Fibroblast of lung (primary cell): ENCODE data around the gene KTI12. TPM values are rescaled to one million over a fixed set of nuclear protein-coding genes. Genes with fewer than 3 reads are reported as not detected.
A peak's percentile ranks its signal among the peaks of the same experiment; 100 is the strongest.
"Not testable (repeated sequence)": the region's sequence is repeated elsewhere in the genome, so short reads cannot be mapped to it uniquely, and the experiment has no call there.

Experiments
- DNase-seq, 2 donors: peaks; one replicate each; pipeline versions ENCODE4 v3.0.0 to v3.0.0-alpha.2; 2010; ENCODE audit warnings: low read depth in 2 of 2
- H2AFZ ChIP-seq: 2 replicates; pipeline ENCODE4 v1.5.1; 2012; ENCODE audit warnings: low read length, control low read depth, inconsistent platforms
- H3K27ac ChIP-seq: 2 replicates; pipeline ENCODE4 v1.5.1; 2011; ENCODE audit warnings: low read length, control low read depth; ENCODE audit not compliant: insufficient read depth
- H3K27me3 ChIP-seq: 2 replicates; pipeline ENCODE4 v1.5.1; 2011; ENCODE audit warnings: mild to moderate bottlenecking, low read length; ENCODE audit not compliant: control insufficient read depth, insufficient read depth
- H3K36me3 ChIP-seq: 2 replicates; pipeline ENCODE4 v1.5.1; 2011; ENCODE audit warnings: low read length; ENCODE audit not compliant: control insufficient read depth, insufficient read depth
- H3K4me1 ChIP-seq: 2 replicates; pipeline ENCODE4 v1.5.1; 2011; ENCODE audit warnings: low read length; ENCODE audit not compliant: control insufficient read depth, insufficient read depth; ENCODE audit errors: extremely low read depth
- H3K4me2 ChIP-seq: 2 replicates; pipeline ENCODE4 v1.5.1; 2011; ENCODE audit warnings: low read length, control low read depth; ENCODE audit not compliant: insufficient read depth; ENCODE audit errors: extremely low read depth
- H3K4me3 ChIP-seq, 4 experiments: fragments of 200-600 bp in 1 of 4; sonication (generic) in 1 of 4; replicated peaks in 1 of 4; 2 replicates each; pipeline ENCODE4 v1.5.1; 2011 to 2016; ENCODE audit warnings: low read length in 4 of 4, low read depth in 3 of 4, mild to moderate bottlenecking in 3 of 4, control low read depth in 2 of 4, inconsistent platforms in 1 of 4, mixed read lengths in 1 of 4; ENCODE audit not compliant: insufficient read depth in 1 of 4; ENCODE audit errors: control extremely low read depth in 1 of 4
- H3K79me2 ChIP-seq: 2 replicates; pipeline ENCODE4 v1.5.1; 2012; ENCODE audit warnings: mild to moderate bottlenecking, low read length, inconsistent platforms; ENCODE audit not compliant: control insufficient read depth, insufficient read depth
- H3K9ac ChIP-seq: 2 replicates; pipeline ENCODE4 v1.5.1; 2011; ENCODE audit warnings: mild to moderate bottlenecking, low read length, control low read depth; ENCODE audit not compliant: insufficient read depth
- H3K9me3 ChIP-seq: 2 replicates; pipeline ENCODE4 v1.5.1; 2012; ENCODE audit warnings: low read depth, low read length; ENCODE audit not compliant: control insufficient read depth, insufficient read depth
- H4K20me1 ChIP-seq: 2 replicates; pipeline ENCODE4 v1.5.1; 2011; ENCODE audit warnings: low read length; ENCODE audit not compliant: control insufficient read depth, insufficient read depth; ENCODE audit errors: extremely low read depth
- EZH2 ChIP-seq: IDR thresholded peaks from 2 replicates; pipeline ENCODE4 v1.5.1; 2012; ENCODE audit warnings: low read length, control low read depth, mild to moderate bottlenecking; ENCODE audit errors: missing control alignments
- polyA plus RNA-seq, 2 donors: library from polyadenylated mRNA; depleted of rRNA in 1 of 2; stranded (reverse) in 1 of 2; unstranded in 1 of 2; fragments of >200 nt; gene quantifications; 2 replicates each; pipeline ENCODE4 v1.2.1, GENCODE V29; 2011 to 2012; ENCODE audit warnings: missing spikeins in 1 of 2
- total RNA-seq: library from RNA; depleted of rRNA; stranded (reverse); fragments of >200 nt; gene quantifications from 2 replicates; pipeline ENCODE4 v1.2.1, GENCODE V29; 2014
- TF ChIP-seq, protein P1 (sequence below), 2 donors: IDR thresholded peaks in 1 of 2; conservative IDR thresholded peaks in 1 of 2; 1 replicate in 1 of 2; 2 replicates in 1 of 2; pipeline ENCODE4 v1.5.1; 2011 to 2012; ENCODE audit warnings: low read length in 2 of 2, control low read depth in 1 of 2, inconsistent platforms in 1 of 2, low read depth in 1 of 2, mild to moderate bottlenecking in 1 of 2

Gene KTI12
- total and polyA plus RNA-seq, 2 donors (not counting 1 experiment from before 2014, with no cell fraction given), result 7.8 to 11.8 TPM

DNA sequence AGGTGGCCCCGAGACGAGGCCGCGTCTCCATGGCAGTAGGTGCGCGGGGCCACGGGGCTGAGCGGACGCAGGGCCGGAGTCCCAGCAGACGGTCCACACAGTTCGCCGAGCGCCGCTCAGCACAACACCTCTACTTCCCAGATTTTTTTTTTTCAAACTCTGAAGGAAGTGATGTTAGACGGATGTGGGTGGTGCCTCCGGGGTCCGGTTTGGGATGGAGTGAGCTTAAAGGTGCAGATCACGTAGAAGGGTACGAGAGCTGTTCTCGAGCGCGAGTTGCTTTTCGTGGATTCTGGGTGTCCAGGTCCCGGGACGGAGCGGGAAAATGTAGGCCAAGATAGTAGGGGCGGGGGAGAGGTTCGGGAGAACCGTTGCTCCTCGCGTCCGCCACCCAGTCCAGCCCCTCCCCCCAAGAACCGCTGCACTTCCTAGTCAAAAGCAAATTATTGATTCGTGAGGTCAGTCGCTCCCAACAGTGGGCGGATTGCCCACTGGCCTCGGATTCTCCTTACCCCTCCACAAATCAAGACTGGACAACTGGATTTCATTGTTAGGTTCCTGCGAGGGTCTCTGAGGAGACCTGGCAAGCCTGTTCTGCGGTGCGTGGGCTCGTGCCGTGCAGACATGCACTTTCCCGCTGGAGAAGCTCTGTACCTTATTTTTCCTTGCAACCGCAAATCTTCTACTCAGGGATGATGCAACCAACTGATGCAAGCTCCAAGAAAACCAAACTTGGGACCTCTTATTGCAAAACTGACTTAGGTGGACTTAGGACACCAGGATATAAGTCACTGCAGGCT is 21.7 kb upstream of the KTI12 start, which contains the start of gene TXNDC12:
TXNDC12 (minus strand) TSS at position 126 of the 800 bp plus-strand sequence; CDS start at position 31, 95 bp downstream.
- no peak for TF ChIP-seq EZH2
- TF ChIP-seq, protein P1, sequence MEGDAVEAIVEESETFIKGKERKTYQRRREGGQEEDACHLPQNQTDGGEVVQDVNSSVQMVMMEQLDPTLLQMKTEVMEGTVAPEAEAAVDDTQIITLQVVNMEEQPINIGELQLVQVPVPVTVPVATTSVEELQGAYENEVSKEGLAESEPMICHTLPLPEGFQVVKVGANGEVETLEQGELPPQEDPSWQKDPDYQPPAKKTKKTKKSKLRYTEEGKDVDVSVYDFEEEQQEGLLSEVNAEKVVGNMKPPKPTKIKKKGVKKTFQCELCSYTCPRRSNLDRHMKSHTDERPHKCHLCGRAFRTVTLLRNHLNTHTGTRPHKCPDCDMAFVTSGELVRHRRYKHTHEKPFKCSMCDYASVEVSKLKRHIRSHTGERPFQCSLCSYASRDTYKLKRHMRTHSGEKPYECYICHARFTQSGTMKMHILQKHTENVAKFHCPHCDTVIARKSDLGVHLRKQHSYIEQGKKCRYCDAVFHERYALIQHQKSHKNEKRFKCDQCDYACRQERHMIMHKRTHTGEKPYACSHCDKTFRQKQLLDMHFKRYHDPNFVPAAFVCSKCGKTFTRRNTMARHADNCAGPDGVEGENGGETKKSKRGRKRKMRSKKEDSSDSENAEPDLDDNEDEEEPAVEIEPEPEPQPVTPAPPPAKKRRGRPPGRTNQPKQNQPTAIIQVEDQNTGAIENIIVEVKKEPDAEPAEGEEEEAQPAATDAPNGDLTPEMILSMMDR (conservative IDR thresholded peaks at IDR 0.05 in 1 of 2, IDR thresholded peaks at IDR 0.05 in 1 of 2; ENCODE audit: low read depth in 1 of 2, low read length in 2 of 2), result no peak
- H3K27ac ChIP-seq, result peak within 1 kb of the TSS; percentile 72
- H3K9ac ChIP-seq, result peak within 1 kb of the TSS; percentile 85
- no peaks in the 10 kb centered on the region for H4K20me1 ChIP-seq
- peak within 1 kb of the TSS; percentile 88 for H2AFZ ChIP-seq
- peak; percentile 93 to 94 for DNase-seq
- peak within 1 kb of the TSS; percentile 97 for H3K4me2 ChIP-seq
- H3K27me3 ChIP-seq, result no peaks in the 10 kb centered on the region
- H3K4me1 ChIP-seq, result peaks cover 8% of the 10 kb centered on the region
- peaks cover 50% of the 10 kb centered on the region for H3K79me2 ChIP-seq
- no peaks in the 10 kb centered on the region for H3K9me3 ChIP-seq
- H3K4me3 ChIP-seq, result peak within 1 kb of the TSS; percentile 79 to 91 (median 84)
- peaks cover 6% of the 10 kb centered on the region for H3K36me3 ChIP-seq

DNA sequence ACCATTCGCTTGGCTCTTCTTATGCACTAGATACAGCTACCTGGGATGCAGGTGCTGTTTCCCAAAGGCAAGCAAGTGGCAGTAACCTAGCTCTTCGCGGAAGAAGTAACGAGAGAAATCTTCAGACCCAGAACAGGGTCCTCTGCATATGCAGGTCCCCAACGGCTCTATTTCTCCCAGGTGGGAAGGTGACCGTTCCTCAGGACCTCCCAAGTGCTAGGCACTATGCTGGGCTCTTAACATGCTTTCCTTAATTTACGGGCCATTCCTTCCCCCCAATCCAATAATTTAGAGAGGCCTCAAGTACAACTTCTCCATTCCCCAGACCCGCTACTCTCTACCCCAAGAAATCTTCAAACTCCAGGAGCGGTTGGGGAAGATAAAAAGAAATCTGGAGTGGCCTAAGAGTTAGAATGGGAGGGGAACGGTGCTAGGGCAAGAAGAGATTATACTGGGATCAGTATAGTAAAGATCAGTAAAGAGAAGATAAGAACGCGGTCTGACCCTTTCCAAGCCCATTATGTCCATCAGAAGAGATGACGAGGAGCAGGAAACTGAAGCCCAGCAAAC is 21.0 kb upstream of the KTI12 start:
- peak overlapping the region; percentile 78 for H3K9ac ChIP-seq

DNA sequence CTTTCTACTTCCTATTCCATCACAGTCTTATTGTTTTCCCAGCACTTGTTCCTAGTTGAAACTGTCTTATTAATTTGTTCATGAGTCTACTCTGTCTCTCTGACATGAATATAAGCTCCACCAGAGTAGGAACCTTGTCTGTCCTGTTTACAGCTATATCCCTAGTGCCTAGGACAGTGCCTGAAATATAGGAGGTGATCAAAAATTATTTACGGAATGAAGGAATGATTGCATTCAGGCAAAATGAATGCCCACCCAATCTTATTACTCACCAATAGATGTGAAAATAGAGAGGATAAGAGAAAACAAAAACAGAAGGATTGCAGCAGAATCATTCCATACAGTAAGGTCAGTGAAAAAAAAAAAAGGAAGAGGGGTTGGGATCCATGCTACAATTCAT is 20.3 kb upstream of the KTI12 start:
- Histone ChIP-seq H3K79me2 (peaks cover 41% of the 10 kb centered on the region), H3K27ac (no peak overlapping the region), H4K20me1 (no peaks in the 10 kb centered on the region), H3K27me3 (no peaks in the 10 kb centered on the region), H3K9me3 (no peaks in the 10 kb centered on the region), H3K4me3 (peak overlapping the region; percentile 79 to 91 (median 84)), H3K36me3 (peaks cover 4% of the 10 kb centered on the region), H3K4me1 (peaks cover 8% of the 10 kb centered on the region), H3K4me2 (peak overlapping the region; percentile 97), H2AFZ (no peak overlapping the region), H3K9ac (no peak overlapping the region)
- no peak for TF ChIP-seq EZH2
- TF ChIP-seq, protein P1 (conservative IDR thresholded peaks at IDR 0.05 in 1 of 2, IDR thresholded peaks at IDR 0.05 in 1 of 2; ENCODE audit: low read depth in 1 of 2, low read length in 2 of 2), result no peak
- DNase-seq, result no peak

More for the DNA sequence above, 21.0 kb upstream of the KTI12 start:
- Histone ChIP-seq H3K27me3 (no peaks in the 10 kb centered on the region), H3K36me3 (peaks cover 4% of the 10 kb centered on the region), H3K4me1 (peaks cover 8% of the 10 kb centered on the region), H3K4me2 (peak overlapping the region; percentile 97), H3K9me3 (no peaks in the 10 kb centered on the region), H3K79me2 (peaks cover 43% of the 10 kb centered on the region), H3K27ac (peak overlapping the region; percentile 72), H4K20me1 (no peaks in the 10 kb centered on the region), H3K4me3 (peak overlapping the region; percentile 79 to 91 (median 84)), H2AFZ (peak overlapping the region; percentile 88)
- TF ChIP-seq, protein P1 (conservative IDR thresholded peaks at IDR 0.05 in 1 of 2, IDR thresholded peaks at IDR 0.05 in 1 of 2; ENCODE audit: low read depth in 1 of 2, low read length in 2 of 2), result no peak
- TF ChIP-seq EZH2, result no peak
- DNase-seq, result no peak

DNA sequence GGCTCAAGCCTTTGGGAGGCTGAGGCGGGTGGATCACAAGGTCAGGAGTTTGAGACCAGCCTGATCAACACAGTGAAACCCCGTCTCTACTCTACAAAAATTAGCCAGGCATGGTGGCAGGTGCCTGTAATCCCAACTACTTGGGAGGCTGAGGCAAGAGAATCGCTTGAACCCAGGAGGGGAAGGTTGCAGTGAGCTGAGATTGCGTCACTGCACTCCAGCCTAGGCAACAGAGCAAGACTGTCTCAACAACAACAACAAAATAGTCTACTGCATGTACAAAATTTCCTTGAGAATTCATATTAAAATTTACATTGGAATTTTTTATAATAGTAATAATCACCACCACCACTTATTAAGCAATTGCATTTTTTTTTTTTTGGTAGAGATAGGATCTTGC is 15.7 kb upstream of the KTI12 start:
- not testable (repeated sequence) for H3K9me3 ChIP-seq, H3K36me3 ChIP-seq, H2AFZ ChIP-seq, H3K27me3 ChIP-seq, H3K27ac ChIP-seq, H3K4me1 ChIP-seq, H4K20me1 ChIP-seq, DNase-seq, H3K4me3 ChIP-seq, H3K9ac ChIP-seq, H3K4me2 ChIP-seq
- H3K79me2 ChIP-seq, result peaks cover 14% of the 10 kb centered on the region
